GM13976 (cell line): ENCODE measurements around the gene AKAIN1.

Experiments
- DNase-seq: peaks from one replicate; pipeline ENCODE4 v3.0.0; 2012; ENCODE audit warnings: low spot score
- in situ Hi-C: fragments of 300-500 bp; cut with MboI; formaldehyde crosslinking; loops from one replicate; pipeline ENCODE4 v1.12.0; 2022; ENCODE audit warnings: low sequenced_read_pairs, mixed read lengths, inconsistent platforms; ENCODE audit not compliant: unreplicated experiment
- TF ChIP-seq, protein P1 (sequence below): IDR thresholded peaks from 2 replicates; pipeline ENCODE4 v1.5.1; 2012; ENCODE audit warnings: borderline replicate concordance, mild to moderate bottlenecking; ENCODE audit not compliant: insufficient read depth; ENCODE audit errors: extremely low read depth, missing control alignments, control extremely low read depth

The AKAIN1 gene

DNA sequence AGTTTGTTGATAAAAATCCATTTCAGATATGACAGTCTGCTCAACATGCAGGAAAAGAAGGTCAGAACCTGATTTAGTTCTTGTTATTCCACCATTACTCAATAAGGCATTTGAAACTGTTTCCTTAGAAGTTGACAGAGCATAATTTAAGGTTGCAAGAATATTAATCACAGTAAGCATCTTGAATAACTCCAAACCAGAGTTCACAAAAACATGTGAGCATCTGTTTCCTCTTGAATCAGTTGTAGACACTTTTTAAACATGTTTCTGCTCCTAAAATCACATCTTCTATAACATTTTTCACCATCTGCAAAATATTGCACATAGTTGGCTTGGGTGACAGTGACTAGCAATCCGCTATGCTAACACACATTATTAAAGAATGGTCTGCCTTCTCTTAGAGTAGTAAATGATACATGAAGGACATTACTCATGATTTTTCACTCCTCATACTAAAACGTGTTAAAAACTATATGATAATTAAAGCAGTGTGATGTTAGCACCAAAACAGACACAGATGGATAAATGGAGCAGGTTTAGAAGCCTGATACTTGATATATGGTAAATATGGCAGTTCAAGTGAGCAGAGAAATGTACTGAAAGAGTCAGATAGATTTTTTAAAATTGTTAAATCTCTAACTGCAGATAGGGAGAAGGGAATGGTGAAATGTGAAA is 30.3 kb downstream of the AKAIN1 start:
- TF ChIP-seq, protein P1, sequence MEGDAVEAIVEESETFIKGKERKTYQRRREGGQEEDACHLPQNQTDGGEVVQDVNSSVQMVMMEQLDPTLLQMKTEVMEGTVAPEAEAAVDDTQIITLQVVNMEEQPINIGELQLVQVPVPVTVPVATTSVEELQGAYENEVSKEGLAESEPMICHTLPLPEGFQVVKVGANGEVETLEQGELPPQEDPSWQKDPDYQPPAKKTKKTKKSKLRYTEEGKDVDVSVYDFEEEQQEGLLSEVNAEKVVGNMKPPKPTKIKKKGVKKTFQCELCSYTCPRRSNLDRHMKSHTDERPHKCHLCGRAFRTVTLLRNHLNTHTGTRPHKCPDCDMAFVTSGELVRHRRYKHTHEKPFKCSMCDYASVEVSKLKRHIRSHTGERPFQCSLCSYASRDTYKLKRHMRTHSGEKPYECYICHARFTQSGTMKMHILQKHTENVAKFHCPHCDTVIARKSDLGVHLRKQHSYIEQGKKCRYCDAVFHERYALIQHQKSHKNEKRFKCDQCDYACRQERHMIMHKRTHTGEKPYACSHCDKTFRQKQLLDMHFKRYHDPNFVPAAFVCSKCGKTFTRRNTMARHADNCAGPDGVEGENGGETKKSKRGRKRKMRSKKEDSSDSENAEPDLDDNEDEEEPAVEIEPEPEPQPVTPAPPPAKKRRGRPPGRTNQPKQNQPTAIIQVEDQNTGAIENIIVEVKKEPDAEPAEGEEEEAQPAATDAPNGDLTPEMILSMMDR, result no peak
- in situ Hi-C loops, result no loop called here
- no peak for DNase-seq

DNA sequence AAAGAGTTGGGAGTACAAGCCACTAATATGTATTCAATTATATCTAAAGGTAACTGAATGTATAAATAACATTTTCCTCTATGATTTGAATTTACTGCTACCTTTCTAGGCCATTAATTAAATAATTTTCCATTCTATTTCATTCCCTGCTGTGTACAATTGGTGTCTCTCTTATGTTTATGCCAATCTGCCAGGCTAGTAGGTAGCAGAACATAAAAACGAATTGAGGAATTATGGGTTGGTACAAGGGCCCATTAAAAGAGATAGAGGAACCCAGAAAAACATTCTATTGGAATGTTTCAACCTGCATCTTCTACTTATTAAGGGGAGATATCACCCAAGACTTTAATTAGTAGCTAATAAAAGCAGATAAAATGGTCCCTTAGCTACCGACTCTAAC is 32.2 kb downstream of the AKAIN1 start:
- no peak for DNase-seq
- in situ Hi-C loops, result no loop called here
- TF ChIP-seq, protein P1, result no peak

DNA sequence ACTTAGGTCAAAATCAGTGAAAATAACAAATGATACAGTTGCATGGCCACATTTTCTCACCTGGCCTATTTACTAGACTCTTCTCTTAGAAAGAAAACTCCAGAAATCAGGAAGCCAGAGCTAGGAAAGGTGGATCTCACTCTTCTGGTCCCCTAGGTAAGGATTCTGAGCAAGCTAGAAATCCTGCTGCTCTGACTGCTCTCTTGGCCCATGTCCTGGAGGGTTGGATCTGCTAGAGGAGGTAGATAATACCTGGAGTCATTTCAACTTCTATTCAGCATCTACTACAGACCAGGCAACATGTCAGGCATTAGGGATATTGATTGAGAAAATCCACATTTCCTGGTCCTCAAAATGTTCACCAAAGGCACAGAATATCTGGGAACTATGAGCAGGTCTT is 34.9 kb downstream of the AKAIN1 start:
- in situ Hi-C loops, result no loop called here
- DNase-seq, result no peak
- TF ChIP-seq, protein P1, result no peak

DNA sequence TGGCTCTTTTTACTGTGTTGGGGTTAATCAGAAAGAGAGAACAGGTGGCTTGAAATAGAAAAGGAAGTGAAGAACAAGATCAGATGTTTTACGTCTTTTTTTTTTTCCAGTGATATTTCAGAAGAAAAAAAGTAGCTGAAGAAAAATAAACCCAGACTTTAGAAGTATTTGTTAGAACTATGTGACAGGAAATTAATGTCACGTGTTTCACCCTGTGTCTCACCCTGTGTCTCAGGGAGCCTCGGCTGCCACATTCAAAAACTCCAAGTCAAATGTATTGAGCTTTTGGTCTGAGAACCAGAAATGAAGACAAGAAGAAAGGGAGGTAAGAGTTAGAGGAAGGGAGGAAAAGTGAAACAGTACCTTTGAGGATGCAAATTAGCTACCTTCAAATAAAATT is 38.0 kb downstream of the AKAIN1 start:
- no peak for DNase-seq
- TF ChIP-seq, protein P1, result no peak
- in situ Hi-C loops, result no loop called here

DNA sequence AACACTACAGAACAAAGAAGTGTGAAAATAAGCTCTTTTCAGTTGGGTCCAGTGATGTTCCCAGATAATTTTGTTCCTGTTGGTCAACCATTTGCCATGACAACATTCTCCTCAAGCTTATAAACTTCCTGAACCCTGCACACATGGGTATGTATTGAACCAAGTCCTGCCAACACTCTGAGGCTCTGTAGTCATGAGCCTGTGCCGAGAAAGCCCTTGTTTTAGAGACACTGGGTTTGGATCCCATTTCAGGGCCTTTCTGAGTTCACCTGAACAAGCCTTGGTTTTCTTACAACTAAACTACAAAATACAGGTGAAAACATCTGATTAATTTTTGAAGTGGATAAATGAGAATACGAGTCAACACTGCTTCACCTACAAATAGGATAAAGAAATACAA is 38.5 kb downstream of the AKAIN1 start:
- in situ Hi-C loops, result no loop called here
- no peak for DNase-seq

DNA sequence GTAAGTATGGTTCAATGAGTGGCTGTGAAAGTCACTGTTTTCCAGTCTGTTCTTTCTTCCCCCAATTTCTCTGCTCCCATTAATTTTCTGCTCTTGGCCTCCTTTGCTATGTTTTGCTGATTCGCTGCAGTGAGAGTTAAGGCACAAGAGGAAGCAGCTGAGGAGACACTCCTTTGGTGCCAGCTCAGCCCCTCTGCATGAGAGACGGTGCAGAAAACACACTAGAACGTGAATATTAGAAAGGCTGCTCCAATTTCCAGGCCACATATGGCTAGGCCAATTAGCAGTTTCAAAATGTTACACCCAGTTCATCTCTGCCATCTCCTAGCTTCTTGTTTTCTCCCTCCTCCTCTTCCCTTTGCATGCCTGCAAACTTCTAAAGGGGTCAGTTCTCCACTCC is 38.9 kb downstream of the AKAIN1 start:
- TF ChIP-seq, protein P1, result no peak
- in situ Hi-C loops, result no loop called here
- DNase-seq, result no peak

More for the DNA sequence above, 38.5 kb downstream of the AKAIN1 start:
- TF ChIP-seq, protein P1, result no peak
